ENCODE results near the gene APOBEC3A. TPM values are rescaled to one million over a fixed set of nuclear protein-coding genes. Genes with fewer than 3 reads are reported as not detected.

Gene APOBEC3A
- total and polyA plus RNA-seq, 2 of the 4 experiments (the other 2 are of a cell fraction): not detected

DNA sequence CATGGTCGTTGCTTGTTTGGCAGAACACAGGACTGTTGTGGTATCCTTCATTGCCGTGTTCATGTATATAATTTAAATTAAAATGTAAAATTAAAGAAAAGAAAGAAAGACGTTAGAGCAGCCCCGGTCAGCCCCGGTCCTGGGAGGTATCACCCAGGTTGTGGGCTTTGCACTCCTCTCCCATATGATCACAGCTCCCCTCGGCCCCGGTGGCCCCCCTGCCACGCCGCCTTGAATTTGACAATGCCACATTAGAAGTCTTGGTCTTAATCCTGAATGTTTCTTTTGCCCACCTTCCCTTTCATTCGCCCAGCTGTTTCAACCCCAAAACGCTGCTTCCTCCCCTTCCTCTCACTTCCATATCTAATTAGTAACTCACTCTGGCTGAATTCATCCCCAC is 11.4 kb downstream of the APOBEC3A start:
- no TSS peak for BruUV-seq (replicated peaks)
- H2AFZ ChIP-seq (replicated peaks; ENCODE audit: low read length, poor library complexity): no peak overlapping the region
- no peak overlapping the region for H4K91ac ChIP-seq (ENCODE audit: insufficient read depth, low read depth, low read length)
- no peak overlapping the region for H2BK120ac ChIP-seq (ENCODE audit: low read depth, low read length)
- DNase-seq (no peak), ATAC-seq (ENCODE audit: low read depth) (no peak)
- in situ Hi-C loops (cut with MboI; ENCODE audit: low sequenced_read_pairs): no loop called here
- no peaks in the 10 kb centered on the region for H3K79me1 ChIP-seq (ENCODE audit: low read depth in 1 of 2, low read length in 2 of 2)
- no peaks in the 10 kb centered on the region for H3K9me3 ChIP-seq (ENCODE audit: control insufficient read depth, insufficient read depth, low read length)
- CTCF ChIA-PET: no interaction called here
- no peak overlapping the region for H3K27ac ChIP-seq (ENCODE audit: insufficient read depth, low read length)
- H3K4me3 ChIP-seq (ENCODE audit: insufficient read depth, low read depth, low read length): no peak overlapping the region
- H3K14ac ChIP-seq (replicated peaks; ENCODE audit: low read depth, low read length): no peak overlapping the region
- TF ChIP-seq RFX5 (IDR thresholded peaks at IDR 0.05; ENCODE audit: low read depth, low read length) (no peak), SMC3 (IDR thresholded peaks at IDR 0.05; ENCODE audit: low read depth, low read length) (no peak), FOS (IDR thresholded peaks at IDR 0.05; ENCODE audit: low read depth, low read length) (no peak), CHD1 (IDR thresholded peaks at IDR 0.05; ENCODE audit: low read depth, low read length) (no peak), MAFK (IDR thresholded peaks at IDR 0.05; ENCODE audit: low read depth, low read length) (no peak)
- TF ChIP-seq, protein P1, sequence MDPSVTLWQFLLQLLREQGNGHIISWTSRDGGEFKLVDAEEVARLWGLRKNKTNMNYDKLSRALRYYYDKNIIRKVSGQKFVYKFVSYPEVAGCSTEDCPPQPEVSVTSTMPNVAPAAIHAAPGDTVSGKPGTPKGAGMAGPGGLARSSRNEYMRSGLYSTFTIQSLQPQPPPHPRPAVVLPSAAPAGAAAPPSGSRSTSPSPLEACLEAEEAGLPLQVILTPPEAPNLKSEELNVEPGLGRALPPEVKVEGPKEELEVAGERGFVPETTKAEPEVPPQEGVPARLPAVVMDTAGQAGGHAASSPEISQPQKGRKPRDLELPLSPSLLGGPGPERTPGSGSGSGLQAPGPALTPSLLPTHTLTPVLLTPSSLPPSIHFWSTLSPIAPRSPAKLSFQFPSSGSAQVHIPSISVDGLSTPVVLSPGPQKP (IDR thresholded peaks at IDR 0.05; ENCODE audit: borderline replicate concordance, low read depth, low read length): no peak
- no peaks in the 10 kb centered on the region for H3K36me3 ChIP-seq (ENCODE audit: control insufficient read depth, insufficient read depth, low read length)
- H4K5ac ChIP-seq (ENCODE audit: low read depth, low read length): no peak overlapping the region
- H2AK5ac ChIP-seq (ENCODE audit: low read depth, low read length): no peak overlapping the region
- WGBS, 2 experiments (ENCODE audit: extremely low coverage in 2 of 2, insufficient read length in 1 of 2): 63% methylated on average over 6 of the region's 11 CpGs; no CpG with 5 or more reads in 1 of the 2 experiments
- H3K27me3 ChIP-seq (ENCODE audit: control insufficient read depth, insufficient read depth, low read length): peaks cover 61% of the 10 kb centered on the region
- no peak overlapping the region for H2BK15ac ChIP-seq (ENCODE audit: low read depth, low read length)
- H3K4ac ChIP-seq (ENCODE audit: low read depth, low read length): no peak overlapping the region
- H2BK20ac ChIP-seq (ENCODE audit: low read depth, low read length): no peak overlapping the region
- H3K9ac ChIP-seq (ENCODE audit: low read depth, low read length): no peak overlapping the region
- no peak overlapping the region for H3K4me2 ChIP-seq (ENCODE audit: low read depth, low read length)
- no peak overlapping the region for H4K8ac ChIP-seq (ENCODE audit: low read depth in 2 of 2, low read length in 2 of 2)
- POLR2A ChIA-PET (ENCODE audit: unreplicated experiment): no interaction called here
- no peaks in the 10 kb centered on the region for H3K4me1 ChIP-seq (ENCODE audit: control insufficient read depth, insufficient read depth, low read length)
- H3K18ac ChIP-seq (ENCODE audit: low read depth, low read length): no peak overlapping the region
- no peak overlapping the region for H2BK5ac ChIP-seq (ENCODE audit: low read depth, low read length, poor library complexity, severe bottlenecking)
- no peak overlapping the region for H2AK9ac ChIP-seq (replicated peaks; ENCODE audit: low read depth, low read length, poor library complexity)
- H4K20me1 ChIP-seq (ENCODE audit: insufficient read depth, low read length): no peaks in the 10 kb centered on the region; the same call in 1 of the 2 replicates
- dilution Hi-C loops (cut with HindIII; ENCODE audit: low sequenced_read_pairs, unreplicated experiment): no loop called here
- no peak overlapping the region for H3K56ac ChIP-seq (ENCODE audit: extremely low read depth, insufficient read depth, low read length)
- intact Hi-C loops (cut with micrococcal nuclease): no loop called here
- H3K9me1 ChIP-seq (ENCODE audit: insufficient read depth, low read length): no peaks in the 10 kb centered on the region
- no peak overlapping the region for H3K23ac ChIP-seq (ENCODE audit: low read depth, low read length)
